NB4 (cell line): ENCODE results near the gene AUTS2.

Experiments used
- MYC ChIP-seq: IDR thresholded peaks from 2 replicates; pipeline ENCODE4 v1.6.1; 2011; ENCODE audit warnings: low read depth, low read length
- POLR2A ChIP-seq: IDR thresholded peaks from 2 replicates; pipeline ENCODE4 v1.6.1; 2011; ENCODE audit warnings: mild to moderate bottlenecking; ENCODE audit not compliant: insufficient read length; ENCODE audit errors: extremely low read depth
- TF ChIP-seq, protein P1 (sequence below): IDR thresholded peaks from one replicate; pipeline ENCODE4 v1.5.1; 2012; ENCODE audit warnings: low read depth, low read length
- TF ChIP-seq, protein P2 (sequence below): IDR thresholded peaks from 2 replicates; pipeline ENCODE4 v1.6.1; 2011; ENCODE audit warnings: low read depth, low read length

DNA sequence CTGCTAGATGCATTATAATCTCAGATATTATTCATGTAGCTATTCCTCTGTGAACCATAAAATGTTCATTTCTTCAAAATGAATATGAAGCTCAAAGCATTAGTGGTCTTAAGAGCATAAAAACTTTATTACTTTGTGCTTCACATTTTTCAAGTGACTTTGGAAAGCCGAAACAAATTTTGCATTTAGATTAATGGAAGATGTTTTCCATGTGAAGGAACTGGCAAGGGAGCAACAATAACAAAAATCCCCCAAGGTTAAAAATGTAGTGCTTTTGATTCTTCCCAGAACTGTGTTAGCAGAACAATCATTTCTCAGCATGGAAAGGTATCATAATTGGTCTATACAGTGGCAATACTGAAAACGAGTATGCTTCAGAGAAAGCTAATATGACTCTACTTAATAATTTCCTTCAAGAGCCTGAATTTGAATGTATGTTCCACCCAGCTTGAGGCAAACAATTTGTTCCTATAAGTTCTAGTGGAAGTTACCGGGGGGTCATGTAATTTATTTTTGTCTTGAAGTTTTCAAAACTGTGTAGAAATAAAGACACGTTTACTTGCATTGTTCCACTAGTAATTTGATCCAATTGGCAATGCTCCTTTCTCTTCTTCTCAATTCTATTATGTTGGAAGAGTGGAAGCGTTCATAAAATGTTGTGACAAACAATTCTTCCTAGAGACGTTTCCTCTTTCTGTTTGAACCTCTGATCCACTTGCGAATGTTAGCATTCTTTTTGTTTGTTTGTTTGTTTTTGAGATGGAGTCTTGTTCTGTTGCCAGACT lies 665.4 kb downstream of the AUTS2 start:
- TF ChIP-seq, protein P1, sequence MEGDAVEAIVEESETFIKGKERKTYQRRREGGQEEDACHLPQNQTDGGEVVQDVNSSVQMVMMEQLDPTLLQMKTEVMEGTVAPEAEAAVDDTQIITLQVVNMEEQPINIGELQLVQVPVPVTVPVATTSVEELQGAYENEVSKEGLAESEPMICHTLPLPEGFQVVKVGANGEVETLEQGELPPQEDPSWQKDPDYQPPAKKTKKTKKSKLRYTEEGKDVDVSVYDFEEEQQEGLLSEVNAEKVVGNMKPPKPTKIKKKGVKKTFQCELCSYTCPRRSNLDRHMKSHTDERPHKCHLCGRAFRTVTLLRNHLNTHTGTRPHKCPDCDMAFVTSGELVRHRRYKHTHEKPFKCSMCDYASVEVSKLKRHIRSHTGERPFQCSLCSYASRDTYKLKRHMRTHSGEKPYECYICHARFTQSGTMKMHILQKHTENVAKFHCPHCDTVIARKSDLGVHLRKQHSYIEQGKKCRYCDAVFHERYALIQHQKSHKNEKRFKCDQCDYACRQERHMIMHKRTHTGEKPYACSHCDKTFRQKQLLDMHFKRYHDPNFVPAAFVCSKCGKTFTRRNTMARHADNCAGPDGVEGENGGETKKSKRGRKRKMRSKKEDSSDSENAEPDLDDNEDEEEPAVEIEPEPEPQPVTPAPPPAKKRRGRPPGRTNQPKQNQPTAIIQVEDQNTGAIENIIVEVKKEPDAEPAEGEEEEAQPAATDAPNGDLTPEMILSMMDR, result no peak
- TF ChIP-seq MYC (no peak), POLR2A (no peak)
- TF ChIP-seq, protein P2, sequence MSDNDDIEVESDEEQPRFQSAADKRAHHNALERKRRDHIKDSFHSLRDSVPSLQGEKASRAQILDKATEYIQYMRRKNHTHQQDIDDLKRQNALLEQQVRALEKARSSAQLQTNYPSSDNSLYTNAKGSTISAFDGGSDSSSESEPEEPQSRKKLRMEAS, result no peak
